ENCODE data around the gene ZNF433.
A peak's percentile ranks its signal among the peaks of the same experiment; 100 is the strongest.
"Not testable (repeated sequence)": the region's sequence is repeated elsewhere in the genome, so short reads cannot be mapped to it uniquely, and the experiment has no call there.

ZNF433 gene

GRCh38 chr19:12035220-12036172 is at the start of gene ZNF433:
TSS of gene ZNF433 (minus strand) at chr19:12035679. CDS start at chr19:12035539, 140 bp downstream.
- DNase-seq (ENCODE audit: low spot score): peak; percentile 97

- DNase-seq (ENCODE audit: low spot score): not testable (repeated sequence)
These were observed 47.9 kb upstream of the ZNF433 start for GRCh38 chr19:12083336-12083735.

GRCh38 chr19:12077375-12077774 is 41.9 kb upstream of the ZNF433 start:
- DNase-seq (ENCODE audit: low spot score): no peak

- DNase-seq (ENCODE audit: low spot score): not testable (repeated sequence)
These were observed 40.9 kb upstream of the ZNF433 start for GRCh38 chr19:12076331-12076730.

- DNase-seq (ENCODE audit: low spot score): no peak
These were observed 40.2 kb upstream of the ZNF433 start for GRCh38 chr19:12075538-12076139.

- DNase-seq (ENCODE audit: low spot score): peak; percentile 96
These were observed 29.4 kb upstream of the ZNF433 start, which contains the start of gene ZNF844 for GRCh38 chr19:12064590-12065538. TSS of gene ZNF844 (plus strand) at chr19:12064731. CDS start at chr19:12064874, 143 bp downstream.

GRCh38 chr19:12055784-12056183 is 20.3 kb upstream of the ZNF433 start:
- no peak for DNase-seq (ENCODE audit: low spot score)

- DNase-seq (ENCODE audit: low spot score): peak; percentile 91
These were observed 17.2 kb upstream of the ZNF433 start, which contains the start of gene ZNF878 for GRCh38 chr19:12052497-12053169. TSS of gene ZNF878 (minus strand) at chr19:12052961. CDS start at chr19:12052801, 160 bp downstream.

GRCh38 chr19:12052091-12052496 is 16.6 kb upstream of the ZNF433 start:
- DNase-seq (ENCODE audit: low spot score): no peak

GRCh38 chr19:12047868-12048267 is 12.4 kb upstream of the ZNF433 start:
- no peak for DNase-seq (ENCODE audit: low spot score)

- DNase-seq (ENCODE audit: low spot score): no peak
These were observed 8.4 kb upstream of the ZNF433 start for GRCh38 chr19:12043752-12044422.

GRCh38 chr19:12042893-12043292 is 7.4 kb upstream of the ZNF433 start:
- DNase-seq (ENCODE audit: low spot score): no peak

GRCh38 chr19:12034620-12035019 is 859 bp downstream of the ZNF433 start:
- DNase-seq (ENCODE audit: low spot score): peak; percentile 32

- no peak for DNase-seq (ENCODE audit: low spot score)
These were observed 1.3 kb downstream of the ZNF433 start for GRCh38 chr19:12034198-12034597.

GRCh38 chr19:12015753-12016116 is 19.7 kb downstream of the ZNF433 start:
- no peak for DNase-seq (ENCODE audit: low spot score)

GRCh38 chr19:12015015-12015752 is 20.3 kb downstream of the ZNF433 start:
- no peak for DNase-seq (ENCODE audit: low spot score)

GRCh38 chr19:12000152-12000981 is 35.1 kb downstream of the ZNF433 start:
- DNase-seq (ENCODE audit: low spot score): peak; percentile 16

- DNase-seq (ENCODE audit: low spot score): peak; percentile 65
These were observed 40.3 kb downstream of the ZNF433 start for GRCh38 chr19:11995174-11995573.

- DNase-seq (ENCODE audit: low spot score): not testable (repeated sequence)
These were observed 43.6 kb downstream of the ZNF433 start for GRCh38 chr19:11991921-11992320.

All from hepatic stellate cell (primary cell).